ENCODE data around the gene FYN.
A peak's percentile ranks its signal among the peaks of the same experiment; 100 is the strongest.

Gene FYN

DNA sequence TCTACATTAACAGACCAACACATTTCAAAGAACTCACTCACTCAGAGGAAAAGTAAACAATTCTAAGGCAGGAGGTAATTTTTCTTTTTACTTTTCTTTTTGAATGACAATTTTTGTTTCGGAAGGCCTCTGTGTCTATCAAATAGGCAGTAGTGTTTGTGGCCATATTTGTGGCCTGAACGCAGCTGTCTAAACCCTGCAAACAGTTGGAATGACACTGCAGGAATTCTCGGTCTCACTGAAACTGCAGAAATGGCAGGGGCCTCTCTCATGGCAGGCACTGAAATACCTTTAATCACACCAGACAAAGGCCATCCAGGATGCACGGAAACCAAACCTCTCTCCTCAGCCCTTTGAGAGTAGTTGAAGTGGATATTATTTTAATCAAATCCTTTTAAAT, 30.4 kb downstream of the FYN start:
- no peak overlapping the region for H3K4me3 ChIP-seq (ENCODE audit: low read length)
- TF ChIP-seq, protein P1, sequence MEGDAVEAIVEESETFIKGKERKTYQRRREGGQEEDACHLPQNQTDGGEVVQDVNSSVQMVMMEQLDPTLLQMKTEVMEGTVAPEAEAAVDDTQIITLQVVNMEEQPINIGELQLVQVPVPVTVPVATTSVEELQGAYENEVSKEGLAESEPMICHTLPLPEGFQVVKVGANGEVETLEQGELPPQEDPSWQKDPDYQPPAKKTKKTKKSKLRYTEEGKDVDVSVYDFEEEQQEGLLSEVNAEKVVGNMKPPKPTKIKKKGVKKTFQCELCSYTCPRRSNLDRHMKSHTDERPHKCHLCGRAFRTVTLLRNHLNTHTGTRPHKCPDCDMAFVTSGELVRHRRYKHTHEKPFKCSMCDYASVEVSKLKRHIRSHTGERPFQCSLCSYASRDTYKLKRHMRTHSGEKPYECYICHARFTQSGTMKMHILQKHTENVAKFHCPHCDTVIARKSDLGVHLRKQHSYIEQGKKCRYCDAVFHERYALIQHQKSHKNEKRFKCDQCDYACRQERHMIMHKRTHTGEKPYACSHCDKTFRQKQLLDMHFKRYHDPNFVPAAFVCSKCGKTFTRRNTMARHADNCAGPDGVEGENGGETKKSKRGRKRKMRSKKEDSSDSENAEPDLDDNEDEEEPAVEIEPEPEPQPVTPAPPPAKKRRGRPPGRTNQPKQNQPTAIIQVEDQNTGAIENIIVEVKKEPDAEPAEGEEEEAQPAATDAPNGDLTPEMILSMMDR (IDR thresholded peaks at IDR 0.05; ENCODE audit: insufficient read depth, low read depth, low read length, missing control alignments): no peak
- DNase-seq (ENCODE audit: low read depth): no peak

DNA sequence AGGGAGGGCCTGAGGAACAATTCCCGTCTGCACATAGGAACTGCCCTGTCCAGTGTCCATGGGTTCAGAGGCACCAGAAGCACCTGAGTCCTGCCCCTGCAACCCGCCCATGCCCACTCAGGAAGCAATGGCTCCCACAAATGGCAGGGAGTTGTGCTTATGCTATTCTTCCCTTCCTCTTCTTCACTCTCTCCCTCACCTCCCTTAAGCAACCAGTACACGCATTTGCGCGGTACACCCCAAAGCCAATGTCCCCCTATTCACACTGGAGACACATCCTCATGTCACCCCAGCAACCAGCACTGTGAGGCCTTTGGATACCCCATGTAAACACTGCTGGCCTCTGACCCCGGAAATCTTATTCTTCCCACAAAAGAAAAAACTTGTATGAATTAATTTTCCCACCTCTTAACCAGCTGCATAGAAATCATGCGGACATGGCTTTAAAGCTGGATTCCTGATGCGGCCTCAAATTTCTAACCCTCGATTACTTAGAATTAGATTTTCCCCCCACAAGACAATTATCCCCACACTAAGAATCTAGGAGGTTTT, 30.9 kb downstream of the FYN start:
- DNase-seq (ENCODE audit: low read depth): no peak
- TF ChIP-seq, protein P1 (IDR thresholded peaks at IDR 0.05; ENCODE audit: insufficient read depth, low read depth, low read length, missing control alignments): no peak
- no peak overlapping the region for H3K4me3 ChIP-seq (ENCODE audit: low read length)

- DNase-seq (ENCODE audit: low read depth): peak; percentile 40
- no peak overlapping the region for H3K4me3 ChIP-seq (ENCODE audit: low read length)
- TF ChIP-seq, protein P1 (IDR thresholded peaks at IDR 0.05; ENCODE audit: insufficient read depth, low read depth, low read length, missing control alignments): no peak
Measured at GRCh38 chr6:111841822-111842221, 31.4 kb downstream of the FYN start.

DNA sequence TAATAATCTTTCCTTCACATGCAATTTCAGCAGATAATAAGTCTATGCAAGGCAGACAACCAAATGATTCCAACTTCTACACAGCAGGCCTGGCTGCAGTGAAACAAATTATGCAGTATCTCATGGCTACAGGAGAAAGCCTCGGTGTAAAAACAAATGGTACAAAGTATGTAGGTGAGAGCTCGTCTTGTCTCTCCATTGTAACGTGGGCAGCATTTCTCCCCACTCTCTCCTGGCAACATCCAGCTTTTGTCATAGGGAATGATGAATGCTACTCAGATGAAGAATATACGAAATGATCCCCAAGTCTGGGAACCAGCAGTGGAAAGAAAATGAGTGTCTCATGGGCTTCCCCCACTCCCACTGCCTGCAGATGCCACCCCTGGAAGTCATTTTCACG, 32.4 kb downstream of the FYN start:
- DNase-seq (ENCODE audit: low read depth): no peak
- TF ChIP-seq, protein P1 (IDR thresholded peaks at IDR 0.05; ENCODE audit: insufficient read depth, low read depth, low read length, missing control alignments): no peak
- no peak overlapping the region for H3K4me3 ChIP-seq (ENCODE audit: low read length)

GRCh38 chr6:111838749-111839484, 34.3 kb downstream of the FYN start:
- TF ChIP-seq, protein P1 (IDR thresholded peaks at IDR 0.05; ENCODE audit: insufficient read depth, low read depth, low read length, missing control alignments): no peak
- H3K4me3 ChIP-seq (ENCODE audit: low read length): no peak overlapping the region

DNA sequence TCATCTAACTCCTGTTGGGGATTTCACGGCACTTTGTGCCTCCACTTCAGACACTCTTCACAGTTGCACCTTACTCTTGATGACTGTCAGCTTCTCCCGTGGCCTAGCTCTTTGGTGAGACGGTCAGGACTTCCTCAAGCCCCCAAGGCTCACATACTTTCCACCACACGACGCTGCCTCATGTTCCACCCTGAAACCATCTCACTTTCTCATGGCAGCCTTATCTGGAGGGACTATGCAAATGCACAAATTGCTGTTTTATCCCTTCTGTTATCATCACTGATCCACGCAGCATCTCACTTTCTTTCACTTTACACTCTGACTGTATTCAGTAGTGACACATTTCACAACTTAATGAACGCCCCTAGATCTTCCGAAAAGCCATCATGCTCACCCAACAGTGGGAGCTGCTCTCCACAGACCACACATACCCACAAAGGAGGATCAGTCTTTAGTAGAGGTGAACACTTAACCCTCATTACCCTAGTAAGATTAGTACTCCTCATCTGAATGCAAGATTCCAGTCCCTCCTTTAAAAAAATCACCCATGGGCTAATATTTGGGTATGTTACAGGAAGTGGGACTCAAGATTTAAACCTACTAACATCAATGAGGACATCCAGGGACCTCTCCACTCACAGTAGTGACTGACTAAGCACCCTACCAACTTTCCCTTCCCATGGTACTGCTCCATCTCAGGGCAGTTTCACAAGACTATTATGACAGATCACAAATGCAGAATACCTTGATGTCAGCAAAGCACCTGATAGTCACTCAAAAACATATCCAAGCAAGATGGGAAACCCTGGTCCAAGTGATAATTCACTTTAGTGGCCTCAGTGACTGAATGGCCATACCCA, 35.4 kb downstream of the FYN start:
- TF ChIP-seq, protein P1 (IDR thresholded peaks at IDR 0.05; ENCODE audit: insufficient read depth, low read depth, low read length, missing control alignments): no peak
- no peak for DNase-seq (ENCODE audit: low read depth)
- H3K4me3 ChIP-seq (ENCODE audit: low read length): no peak overlapping the region

More at GRCh38 chr6:111838749-111839484, 34.3 kb downstream of the FYN start:
- DNase-seq (ENCODE audit: low read depth): no peak
